Measurements from ENCODE around the gene UTY. TPM values are rescaled to one million over a fixed set of nuclear protein-coding genes. Genes with fewer than 3 reads are reported as not detected.

UTY gene
- total RNA-seq, 1 donor from 2014 or later: 32.4 TPM

DNA sequence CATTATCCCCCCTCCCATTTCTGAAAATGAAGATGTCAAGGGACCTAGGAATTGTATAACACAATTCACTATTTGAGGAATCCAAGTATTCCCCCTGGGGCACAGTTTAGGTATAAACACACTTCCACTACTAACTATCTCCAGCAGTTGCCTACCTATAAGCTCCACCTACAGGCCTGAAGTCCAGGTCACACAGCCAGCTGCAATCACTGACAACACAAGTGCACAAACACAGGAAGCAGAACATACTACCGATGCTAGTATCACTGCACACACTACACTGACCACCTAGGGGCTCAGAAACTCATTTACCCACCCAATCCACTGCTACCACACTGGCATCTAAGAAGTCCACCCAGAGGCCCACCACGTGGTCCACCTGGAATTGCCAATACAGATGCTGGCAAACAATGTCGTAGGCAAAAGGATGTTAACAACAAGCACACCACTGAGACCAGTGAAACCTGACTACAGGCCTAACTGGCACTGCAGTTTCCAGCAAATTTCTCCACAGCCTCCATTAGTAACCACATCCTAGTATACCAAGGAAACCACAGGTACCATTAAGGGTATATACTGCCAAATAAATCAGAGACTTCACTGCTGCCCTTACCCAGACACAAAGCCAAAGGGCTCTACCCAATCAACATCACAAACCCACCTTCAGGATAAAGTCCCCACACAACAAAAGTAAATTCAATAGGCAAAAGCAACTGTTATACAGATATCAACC lies 47.4 kb downstream of the UTY start:
- H3K27ac ChIP-seq: no peak overlapping the region
- TF ChIP-seq, protein P1, sequence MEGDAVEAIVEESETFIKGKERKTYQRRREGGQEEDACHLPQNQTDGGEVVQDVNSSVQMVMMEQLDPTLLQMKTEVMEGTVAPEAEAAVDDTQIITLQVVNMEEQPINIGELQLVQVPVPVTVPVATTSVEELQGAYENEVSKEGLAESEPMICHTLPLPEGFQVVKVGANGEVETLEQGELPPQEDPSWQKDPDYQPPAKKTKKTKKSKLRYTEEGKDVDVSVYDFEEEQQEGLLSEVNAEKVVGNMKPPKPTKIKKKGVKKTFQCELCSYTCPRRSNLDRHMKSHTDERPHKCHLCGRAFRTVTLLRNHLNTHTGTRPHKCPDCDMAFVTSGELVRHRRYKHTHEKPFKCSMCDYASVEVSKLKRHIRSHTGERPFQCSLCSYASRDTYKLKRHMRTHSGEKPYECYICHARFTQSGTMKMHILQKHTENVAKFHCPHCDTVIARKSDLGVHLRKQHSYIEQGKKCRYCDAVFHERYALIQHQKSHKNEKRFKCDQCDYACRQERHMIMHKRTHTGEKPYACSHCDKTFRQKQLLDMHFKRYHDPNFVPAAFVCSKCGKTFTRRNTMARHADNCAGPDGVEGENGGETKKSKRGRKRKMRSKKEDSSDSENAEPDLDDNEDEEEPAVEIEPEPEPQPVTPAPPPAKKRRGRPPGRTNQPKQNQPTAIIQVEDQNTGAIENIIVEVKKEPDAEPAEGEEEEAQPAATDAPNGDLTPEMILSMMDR (IDR thresholded peaks at IDR 0.05): no peak
- no peaks in the 10 kb centered on the region for H3K9me3 ChIP-seq
- no peak overlapping the region for H3K4me3 ChIP-seq
- intact Hi-C loops (cut with DNase I): no loop called here
- ATAC-seq (no peak), DNase-seq (no peak)
- no peaks in the 10 kb centered on the region for H3K4me1 ChIP-seq
- no peaks in the 10 kb centered on the region for H3K27me3 ChIP-seq (ENCODE audit: low read depth)
- no peaks in the 10 kb centered on the region for H3K36me3 ChIP-seq

DNA sequence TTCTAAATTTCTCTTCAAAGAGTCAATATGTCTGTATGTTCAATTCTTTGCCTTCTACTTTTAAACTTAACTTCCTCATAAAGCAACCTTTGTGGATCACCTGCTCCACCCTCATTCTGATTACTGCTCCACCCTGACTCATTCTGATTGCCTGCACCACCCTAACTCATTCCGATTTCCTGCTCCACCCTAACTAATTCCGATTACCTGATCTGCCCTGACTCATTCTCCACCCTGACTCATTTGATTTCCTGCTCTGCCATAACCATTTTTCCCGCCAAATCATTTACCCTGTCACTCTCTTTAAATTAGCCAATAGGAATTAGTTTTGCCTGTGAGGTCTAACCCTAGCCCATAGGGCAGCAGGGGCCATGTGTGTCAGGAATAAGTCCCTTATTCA lies 50.3 kb downstream of the UTY start:
- DNase-seq: no peak
- ATAC-seq: no peak
- Histone ChIP-seq H3K4me1 (no peaks in the 10 kb centered on the region), H3K9me3 (no peaks in the 10 kb centered on the region), H3K4me3 (no peak overlapping the region), H3K27ac (no peak overlapping the region), H3K27me3 (ENCODE audit: low read depth) (no peaks in the 10 kb centered on the region), H3K36me3 (no peaks in the 10 kb centered on the region)
- intact Hi-C loops (cut with DNase I): no loop called here
- TF ChIP-seq, protein P1 (IDR thresholded peaks at IDR 0.05): no peak

DNA sequence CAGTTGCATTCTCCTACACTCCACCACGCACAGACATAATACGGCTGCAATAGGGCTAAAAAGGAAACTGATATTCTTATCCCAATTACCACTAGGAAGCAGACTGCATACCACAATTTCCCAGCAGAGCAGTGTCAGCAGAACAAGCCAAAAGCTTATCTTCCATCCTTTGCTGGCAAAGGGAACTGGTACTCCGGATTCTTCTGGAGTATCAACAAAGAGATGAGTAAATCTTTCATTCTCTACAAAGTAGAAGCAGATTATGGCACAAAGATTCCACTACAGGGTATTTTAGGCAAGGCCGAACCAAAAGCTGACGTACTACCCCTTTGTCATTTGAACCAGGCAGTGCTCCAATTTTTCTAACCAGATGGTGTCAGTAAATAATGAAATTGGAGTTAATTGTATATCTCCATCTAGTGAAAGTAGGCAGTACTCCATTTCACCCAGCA lies 56.5 kb downstream of the UTY start:
- no peaks in the 10 kb centered on the region for H3K36me3 ChIP-seq
- no peak for ATAC-seq
- no peak overlapping the region for H3K27ac ChIP-seq
- TF ChIP-seq, protein P1 (IDR thresholded peaks at IDR 0.05): no peak
- DNase-seq: no peak
- no peaks in the 10 kb centered on the region for H3K9me3 ChIP-seq
- H3K27me3 ChIP-seq (ENCODE audit: low read depth): no peaks in the 10 kb centered on the region
- intact Hi-C loops (cut with DNase I): no loop called here
- H3K4me1 ChIP-seq: peaks cover 8% of the 10 kb centered on the region
- H3K4me3 ChIP-seq: no peak overlapping the region

DNA sequence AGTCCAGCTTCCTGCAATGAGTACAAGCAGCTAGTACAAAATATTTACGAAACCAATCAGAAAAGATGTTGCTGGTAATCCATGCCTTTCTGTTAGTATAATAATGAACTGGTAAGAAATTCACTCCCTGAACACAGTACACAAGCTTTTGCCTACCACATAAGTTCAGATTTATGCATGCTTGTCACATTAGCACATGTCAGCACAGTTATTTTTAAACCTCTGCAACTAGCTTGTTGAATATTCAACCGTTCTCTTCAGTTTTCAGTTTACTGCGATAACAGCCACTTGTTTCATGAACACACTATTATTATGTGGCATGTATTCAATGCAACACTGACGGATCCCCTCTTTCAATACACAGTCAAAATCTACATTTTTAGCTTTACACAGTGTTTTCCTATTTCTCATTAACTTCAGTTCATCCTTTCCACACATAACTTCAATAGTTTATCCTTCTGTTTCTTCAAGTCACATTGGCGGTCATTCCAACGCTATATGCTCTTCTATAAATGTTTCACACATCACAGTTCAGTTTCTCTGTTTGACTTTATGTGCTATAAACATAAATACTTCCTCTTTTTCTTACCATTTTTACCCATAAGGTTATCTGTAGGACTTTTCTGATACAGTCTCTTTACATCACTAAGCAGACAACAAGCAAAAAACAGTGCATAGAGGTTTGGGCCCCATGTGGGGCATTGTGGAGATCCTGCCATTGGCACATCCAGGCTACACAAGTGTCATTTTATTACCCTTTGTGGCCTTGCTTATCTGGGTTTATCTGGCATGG lies 62.8 kb downstream of the UTY start:
- Histone ChIP-seq H3K4me3 (no peak overlapping the region), H3K36me3 (no peaks in the 10 kb centered on the region), H3K27ac (no peak overlapping the region), H3K27me3 (ENCODE audit: low read depth) (no peaks in the 10 kb centered on the region), H3K9me3 (no peaks in the 10 kb centered on the region), H3K4me1 (no peaks in the 10 kb centered on the region)
- ATAC-seq: no peak
- intact Hi-C loops (cut with DNase I): no loop called here
- DNase-seq: no peak
- TF ChIP-seq, protein P1 (IDR thresholded peaks at IDR 0.05): no peak

DNA sequence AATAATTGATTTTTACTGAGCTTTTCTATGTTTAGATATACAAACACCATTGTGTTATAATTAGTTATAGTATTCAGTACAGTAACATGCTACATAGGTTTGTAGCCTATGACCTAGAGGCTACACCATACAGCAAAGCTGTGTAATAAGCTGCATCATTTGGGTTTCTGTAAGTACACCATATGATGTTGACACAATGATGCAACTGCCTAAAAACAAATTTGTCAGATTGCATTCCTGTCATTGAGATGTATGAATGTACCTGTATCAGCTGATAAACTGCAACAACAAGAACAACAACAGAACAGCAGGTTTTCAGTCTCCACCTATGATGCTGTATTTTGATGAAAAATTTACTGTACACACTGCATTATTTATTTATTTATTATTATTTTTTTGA lies 64.3 kb downstream of the UTY start:
- TF ChIP-seq, protein P1 (IDR thresholded peaks at IDR 0.05): no peak
- intact Hi-C loops (cut with DNase I): no loop called here
- no peak for ATAC-seq

More for the DNA sequence above, 64.3 kb downstream of the UTY start:
- no peak for DNase-seq
- H3K36me3 ChIP-seq: peaks cover 2% of the 10 kb centered on the region
- no peaks in the 10 kb centered on the region for H3K9me3 ChIP-seq
- H3K27ac ChIP-seq: no peak overlapping the region
- H3K27me3 ChIP-seq (ENCODE audit: low read depth): no peaks in the 10 kb centered on the region
- H3K4me3 ChIP-seq: no peak overlapping the region
- H3K4me1 ChIP-seq: no peaks in the 10 kb centered on the region

Measured in lower lobe of right lung (tissue), 2 donors.